ENCODE results near the gene FBXO34. TPM values are rescaled to one million over a fixed set of nuclear protein-coding genes. Genes with fewer than 3 reads are reported as not detected.

FBXO34 gene
- total RNA-seq, 2 donors from 2014 or later, result 39.8 to 70.9 TPM

GRCh38 chr14:55288439-55288838 is 17.2 kb downstream of the FBXO34 start:
- no peak overlapping the region for H3K9ac ChIP-seq (ENCODE audit: low read depth in 2 of 2, low read length in 2 of 2)
- H3K4me1 ChIP-seq, result no peaks in the 10 kb centered on the region
- intact Hi-C loops (cut with DNase I), result no loop called here

GRCh38 chr14:55291480-55292081 is 20.4 kb downstream of the FBXO34 start:
- H3K9ac ChIP-seq (ENCODE audit: low read depth in 2 of 2, low read length in 2 of 2), result no peak overlapping the region
- H3K4me3 ChIP-seq, result no peak overlapping the region
- H3K36me3 ChIP-seq, result no peaks in the 10 kb centered on the region
- no peaks in the 10 kb centered on the region for H3K4me1 ChIP-seq
- H3K9me3 ChIP-seq, result no peaks in the 10 kb centered on the region
- H3K27me3 ChIP-seq, result no peaks in the 10 kb centered on the region
- no peak for TF ChIP-seq CTCF (IDR thresholded peaks at IDR 0.05)
- H3K27ac ChIP-seq, result no peak overlapping the region
- intact Hi-C loops (cut with DNase I), result no loop called here
- no peak for DNase-seq

More at GRCh38 chr14:55288439-55288838, 17.2 kb downstream of the FBXO34 start:
- H3K9me3 ChIP-seq, result no peaks in the 10 kb centered on the region
- no peaks in the 10 kb centered on the region for H3K36me3 ChIP-seq
- DNase-seq, result no peak
- no peak overlapping the region for H3K27ac ChIP-seq
- H3K27me3 ChIP-seq, result no peaks in the 10 kb centered on the region
- H3K4me3 ChIP-seq, result no peak overlapping the region
- no peak for TF ChIP-seq CTCF (IDR thresholded peaks at IDR 0.05)

- no peak for DNase-seq
Measured at GRCh38 chr14:55294603-55295002, 23.4 kb downstream of the FBXO34 start.

GRCh38 chr14:55297611-55298499 is 26.6 kb downstream of the FBXO34 start:
- Histone ChIP-seq H3K27me3 (no peaks in the 10 kb centered on the region), H3K9me3 (no peaks in the 10 kb centered on the region), H3K27ac (peak overlapping the region; percentile 37), H3K36me3 (no peaks in the 10 kb centered on the region), H3K9ac (ENCODE audit: low read depth in 2 of 2, low read length in 2 of 2) (peak overlapping the region in 1 of 2 donors; percentile 3), H3K4me1 (peaks cover 7% of the 10 kb centered on the region), H3K4me3 (no peak overlapping the region)
- TF ChIP-seq CTCF (IDR thresholded peaks at IDR 0.05), result no peak
- DNase-seq, result peak; percentile 84
- intact Hi-C loops (cut with DNase I), result no loop called here

More at GRCh38 chr14:55294603-55295002, 23.4 kb downstream of the FBXO34 start:
- Histone ChIP-seq H3K27ac (no peak overlapping the region), H3K27me3 (no peaks in the 10 kb centered on the region), H3K36me3 (no peaks in the 10 kb centered on the region), H3K9ac (ENCODE audit: low read depth in 2 of 2, low read length in 2 of 2) (no peak overlapping the region), H3K4me1 (peaks cover 7% of the 10 kb centered on the region), H3K4me3 (no peak overlapping the region), H3K9me3 (no peaks in the 10 kb centered on the region)
- intact Hi-C loops (cut with DNase I), result no loop called here
- TF ChIP-seq CTCF (IDR thresholded peaks at IDR 0.05), result no peak

- Histone ChIP-seq H3K27me3 (no peaks in the 10 kb centered on the region), H3K27ac (peak overlapping the region; percentile 37), H3K36me3 (no peaks in the 10 kb centered on the region), H3K4me3 (no peak overlapping the region), H3K9ac (ENCODE audit: low read depth in 2 of 2, low read length in 2 of 2) (no peak overlapping the region), H3K4me1 (peaks cover 7% of the 10 kb centered on the region), H3K9me3 (no peaks in the 10 kb centered on the region)
- no peak for DNase-seq
- intact Hi-C loops (cut with DNase I), result no loop called here
- no peak for TF ChIP-seq CTCF (IDR thresholded peaks at IDR 0.05)
Measured at GRCh38 chr14:55298500-55298822, 27.2 kb downstream of the FBXO34 start.

Data from colonic mucosa (tissue), 4 donors.